ENCODE results near the gene ZNF646. TPM values are rescaled to one million over a fixed set of nuclear protein-coding genes. Genes with fewer than 3 reads are reported as not detected.
A peak's percentile ranks its signal among the peaks of the same experiment; 100 is the strongest.

ZNF646 gene
- total RNA-seq, 6 donors from 2014 or later: 16.7 to 40.9 (median 23.2) TPM

- WGBS, 2 donors: 81 to 97% methylated on average over 2 to 10 of the region's 10 CpGs
- Histone ChIP-seq H3K27me3 (no peaks in the 10 kb centered on the region), H3K27ac (no peak overlapping the region), H3K36me3 (peaks cover 9 to 54% (median 43%) of the 10 kb centered on the region in 4 donors), H3K4me1 (no peaks in the 10 kb centered on the region), H3K4me3 (no peak overlapping the region), H3K9me3 (no peaks in the 10 kb centered on the region)
- TF ChIP-seq POLR2AphosphoS5 (IDR thresholded peaks at IDR 0.05) (no peak), POLR2A (IDR thresholded peaks at IDR 0.05) (no peak)
- ATAC-seq (ENCODE audit: low FRiP score in 2 of 2): no peak
- no peak for DNase-seq
These were observed 31.4 kb upstream of the ZNF646 start for GRCh38 chr16:31042866-31043265.

DNA sequence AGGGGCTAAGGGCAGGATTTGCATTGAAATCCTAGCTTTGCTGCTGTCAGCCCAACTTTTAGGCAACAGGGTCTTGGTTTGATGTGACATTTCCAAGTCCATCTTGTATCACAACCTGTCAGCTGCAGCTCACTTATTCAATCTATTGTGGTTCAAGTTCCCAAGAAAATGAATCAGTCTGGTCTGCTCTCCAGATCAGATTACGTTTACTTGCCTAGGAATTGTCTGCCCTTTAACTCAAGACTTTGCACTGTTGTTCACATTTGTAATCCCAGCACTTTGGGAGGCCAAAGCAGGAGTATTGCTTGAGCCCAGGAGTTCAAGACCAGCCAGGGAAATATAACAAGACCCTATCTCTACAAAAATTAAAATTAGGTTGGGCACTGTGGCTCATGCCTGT is 30.9 kb upstream of the ZNF646 start:
- TF ChIP-seq EP300 (IDR thresholded peaks at IDR 0.05): no peak
- H3K36me3 ChIP-seq: peaks cover 9 to 49% (median 38%) of the 10 kb centered on the region in 4 donors
- DNase-seq (no peak), ATAC-seq (ENCODE audit: low FRiP score in 2 of 2) (no peak)
- no peak overlapping the region for H3K4me3 ChIP-seq
- H3K4me1 ChIP-seq: no peaks in the 10 kb centered on the region
- WGBS, 2 donors: 100% methylated on average over 1 of the region's 1 CpG
- no peaks in the 10 kb centered on the region for H3K27me3 ChIP-seq
- no peak overlapping the region for H3K27ac ChIP-seq
- H3K9me3 ChIP-seq: no peaks in the 10 kb centered on the region

- Histone ChIP-seq H3K27me3 (no peaks in the 10 kb centered on the region), H3K9me3 (no peaks in the 10 kb centered on the region), H3K4me1 (no peaks in the 10 kb centered on the region), H3K4me3 (no peak overlapping the region), H3K27ac (no peak overlapping the region), H3K36me3 (peaks cover 9 to 42% (median 32%) of the 10 kb centered on the region in 4 donors)
- 92 to 95% methylated on average over 4 of the region's 4 CpGs for WGBS, 2 donors
- ATAC-seq (ENCODE audit: low FRiP score in 2 of 2) (no peak), DNase-seq (no peak)
- TF ChIP-seq CTCF (IDR thresholded peaks at IDR 0.05) (no peak), POLR2AphosphoS5 (IDR thresholded peaks at IDR 0.05) (no peak), EP300 (IDR thresholded peaks at IDR 0.05) (no peak), POLR2A (IDR thresholded peaks at IDR 0.05) (no peak)
These were observed 30.2 kb upstream of the ZNF646 start for GRCh38 chr16:31043898-31044481.

DNA sequence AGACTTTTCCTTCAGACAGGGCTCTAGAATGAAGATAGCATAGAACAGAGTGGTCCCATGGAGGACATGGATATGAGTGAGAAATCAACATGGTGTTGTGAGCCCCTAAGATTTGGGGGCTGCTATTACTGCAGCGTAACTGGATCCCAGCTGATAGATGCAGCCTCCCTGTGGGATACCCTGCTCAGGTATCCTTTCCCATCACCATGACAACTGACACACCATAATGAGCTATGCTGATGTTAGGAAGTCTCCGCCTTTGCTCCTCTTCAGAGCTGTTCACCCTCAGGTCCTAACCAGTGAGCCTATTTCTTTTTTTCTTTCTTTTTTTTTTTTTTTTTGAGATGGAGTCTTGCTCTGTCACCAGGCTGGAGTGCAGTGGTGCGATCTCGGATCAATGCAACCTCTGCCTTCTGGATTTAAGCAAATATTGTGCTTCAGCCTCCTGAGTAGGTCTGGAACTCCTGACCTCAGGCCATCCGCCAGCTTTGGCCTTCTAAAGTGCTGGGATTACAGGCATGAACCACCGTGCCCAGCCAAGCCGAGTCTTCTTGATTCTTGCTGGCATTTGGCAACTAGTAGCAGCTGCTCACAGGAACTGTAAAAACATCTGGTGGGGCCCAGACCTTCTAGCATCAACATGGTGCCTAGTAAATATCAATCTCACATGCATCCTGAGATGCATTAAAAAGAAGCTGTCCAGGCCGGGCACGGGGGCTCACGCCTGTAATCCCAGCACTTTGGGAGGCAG is 23.8 kb upstream of the ZNF646 start:
- ATAC-seq (ENCODE audit: low FRiP score in 2 of 2) (no peak), DNase-seq (no peak)
- Histone ChIP-seq H3K27me3 (no peaks in the 10 kb centered on the region), H3K36me3 (no peaks in the 10 kb centered on the region), H3K27ac (no peak overlapping the region), H3K4me1 (no peaks in the 10 kb centered on the region), H3K4me3 (no peak overlapping the region), H3K9me3 (no peaks in the 10 kb centered on the region)
- no peak for TF ChIP-seq CTCF (IDR thresholded peaks at IDR 0.05)
- TF ChIP-seq POLR2AphosphoS5 (IDR thresholded peaks at IDR 0.05): no peak
- TF ChIP-seq EP300 (IDR thresholded peaks at IDR 0.05): no peak
- no peak for TF ChIP-seq POLR2A (IDR thresholded peaks at IDR 0.05)
- 76 to 85% methylated on average over 10 of the region's 10 CpGs for WGBS, 2 donors

DNA sequence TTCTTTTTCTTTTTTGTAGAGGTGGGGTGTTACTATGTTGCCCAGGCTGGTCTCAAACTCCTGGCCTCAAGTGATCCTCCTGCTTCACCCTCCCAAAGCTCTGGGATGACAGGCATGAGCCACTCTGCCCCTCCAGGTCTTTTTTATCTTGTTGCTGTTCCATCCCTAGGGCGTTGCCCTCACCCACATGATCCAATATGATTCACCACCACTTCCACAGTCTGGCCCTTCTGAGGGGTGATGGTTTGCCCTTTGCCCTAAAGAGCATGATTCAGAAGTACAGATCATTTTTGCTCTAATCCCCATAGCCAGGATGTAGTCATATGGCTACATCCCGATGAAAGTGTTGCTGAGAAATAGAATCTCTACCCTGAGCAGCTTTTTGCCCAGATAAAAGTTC is 22.1 kb upstream of the ZNF646 start:
- TF ChIP-seq EP300 (IDR thresholded peaks at IDR 0.05) (peak in 1 of 4 donors; percentile 15), CTCF (IDR thresholded peaks at IDR 0.05) (no peak), POLR2AphosphoS5 (IDR thresholded peaks at IDR 0.05) (peak in 1 of 2 donors; percentile 27)
- DNase-seq (peak in 1 of 2 donors; percentile 57), ATAC-seq (ENCODE audit: low FRiP score in 2 of 2) (peak; percentile 62 to 95)
- no peaks in the 10 kb centered on the region for H3K9me3 ChIP-seq
- 60% methylated on average over 2 of the region's 2 CpGs for WGBS, 2 donors
- no peaks in the 10 kb centered on the region for H3K27me3 ChIP-seq
- peak overlapping the region in 1 of 4 donors; percentile 31 for H3K27ac ChIP-seq
- no peak overlapping the region for H3K4me3 ChIP-seq
- H3K36me3 ChIP-seq: no peaks in the 10 kb centered on the region
- no peaks in the 10 kb centered on the region for H3K4me1 ChIP-seq

Data from upper lobe of left lung (tissue), 6 donors.